ENCODE results near the gene ZNF320.
A peak's percentile ranks its signal among the peaks of the same experiment; 100 is the strongest.
"Not testable (repeated sequence)": the region's sequence is repeated elsewhere in the genome, so short reads cannot be mapped to it uniquely, and the experiment has no call there.

Gene ZNF320

DNA sequence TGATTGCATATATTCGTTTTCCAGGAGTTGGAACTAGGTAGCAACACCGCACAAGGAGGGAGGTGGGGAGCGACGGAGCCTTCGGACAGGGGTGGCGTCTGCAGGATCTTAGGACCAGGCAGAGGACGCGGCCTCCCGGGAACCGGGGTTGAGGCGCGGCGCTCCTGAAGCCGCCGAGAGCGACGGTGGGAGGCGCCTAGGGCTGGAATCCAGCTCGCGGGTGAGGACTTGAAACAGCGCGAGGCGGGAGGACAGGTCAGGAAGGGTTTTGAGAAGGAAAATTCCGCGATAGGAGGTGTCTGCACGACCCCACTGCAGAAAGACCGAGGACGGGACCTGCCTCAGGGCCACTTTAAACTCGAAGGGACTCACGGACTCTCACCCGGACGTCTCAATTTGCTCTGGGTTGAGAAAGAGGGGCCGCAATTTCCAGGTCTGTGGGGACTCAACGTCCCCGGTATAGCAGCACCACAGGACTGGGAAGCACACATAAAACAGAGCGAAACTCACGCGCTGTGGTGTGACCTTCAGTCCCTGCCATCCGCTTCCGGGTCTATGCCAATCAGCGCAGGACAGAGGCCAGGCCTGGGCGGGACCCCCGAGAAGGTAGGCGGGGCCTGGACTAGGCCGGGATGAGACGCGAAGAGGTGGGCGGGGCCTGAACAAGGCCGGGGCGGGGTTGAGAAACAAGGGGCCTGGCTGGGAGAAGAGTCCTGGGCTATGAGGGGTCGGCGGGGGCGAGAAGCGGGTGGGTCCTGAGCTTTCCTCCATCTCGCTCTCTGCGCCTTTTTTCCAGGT is at the start of gene ZNF320:
Gene ZNF320 (minus strand): TSS at position 498 of the 798 bp plus-strand sequence. CDS start 7,380 bp downstream, outside the sequence.
- DNase-seq (ENCODE audit: low read depth in 2 of 2): peak; percentile 75 to 78

- no peak for DNase-seq (ENCODE audit: low read depth in 2 of 2)
Observed at GRCh38 chr19:52946322-52947310, 49.2 kb upstream of the ZNF320 start.

GRCh38 chr19:52945652-52946321 is 48.4 kb upstream of the ZNF320 start:
- DNase-seq (ENCODE audit: low read depth in 2 of 2): no peak

DNA sequence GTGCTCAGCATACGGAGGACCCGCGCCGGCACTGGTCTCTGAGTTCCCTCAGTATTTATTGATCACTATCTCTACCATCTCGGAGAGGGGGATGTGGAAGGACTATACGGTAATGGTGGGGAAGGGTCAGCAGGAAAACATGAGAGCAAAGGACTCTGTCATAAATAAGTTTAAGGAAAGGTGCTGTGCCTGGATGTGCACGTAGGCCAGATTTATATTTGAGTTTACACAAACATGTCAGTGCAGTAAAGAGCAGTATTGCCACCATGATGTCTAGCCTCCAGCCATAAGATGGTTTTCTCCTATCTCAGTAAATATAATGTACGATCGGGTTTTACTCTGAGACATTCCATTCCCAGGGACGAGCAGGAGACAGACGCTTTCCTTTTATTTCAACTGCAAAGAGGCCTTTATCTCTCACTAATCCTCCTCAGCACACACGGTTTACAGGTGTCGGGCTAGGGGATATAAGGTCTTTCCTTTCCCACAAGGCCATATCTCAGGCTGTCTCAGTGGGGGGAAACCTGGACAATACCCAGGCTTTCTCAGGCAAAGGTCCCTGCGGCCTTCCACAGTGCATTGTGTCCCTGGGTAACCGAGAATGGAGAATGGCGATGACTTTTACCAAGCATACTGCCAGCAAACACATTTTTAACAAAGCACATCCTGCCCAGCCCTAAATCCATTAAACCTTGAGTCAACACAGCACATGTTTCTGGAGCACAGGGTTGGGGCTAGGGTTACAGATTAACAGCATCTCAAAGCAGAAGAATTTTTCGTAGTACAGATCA is 47.5 kb upstream of the ZNF320 start:
- DNase-seq (ENCODE audit: low read depth in 2 of 2): not testable (repeated sequence)

GRCh38 chr19:52943884-52944643 is 46.6 kb upstream of the ZNF320 start:
- no peak for DNase-seq (ENCODE audit: low read depth in 2 of 2)

- DNase-seq (ENCODE audit: low read depth in 2 of 2): no peak
Observed at GRCh38 chr19:52943134-52943883, 45.9 kb upstream of the ZNF320 start.

DNA sequence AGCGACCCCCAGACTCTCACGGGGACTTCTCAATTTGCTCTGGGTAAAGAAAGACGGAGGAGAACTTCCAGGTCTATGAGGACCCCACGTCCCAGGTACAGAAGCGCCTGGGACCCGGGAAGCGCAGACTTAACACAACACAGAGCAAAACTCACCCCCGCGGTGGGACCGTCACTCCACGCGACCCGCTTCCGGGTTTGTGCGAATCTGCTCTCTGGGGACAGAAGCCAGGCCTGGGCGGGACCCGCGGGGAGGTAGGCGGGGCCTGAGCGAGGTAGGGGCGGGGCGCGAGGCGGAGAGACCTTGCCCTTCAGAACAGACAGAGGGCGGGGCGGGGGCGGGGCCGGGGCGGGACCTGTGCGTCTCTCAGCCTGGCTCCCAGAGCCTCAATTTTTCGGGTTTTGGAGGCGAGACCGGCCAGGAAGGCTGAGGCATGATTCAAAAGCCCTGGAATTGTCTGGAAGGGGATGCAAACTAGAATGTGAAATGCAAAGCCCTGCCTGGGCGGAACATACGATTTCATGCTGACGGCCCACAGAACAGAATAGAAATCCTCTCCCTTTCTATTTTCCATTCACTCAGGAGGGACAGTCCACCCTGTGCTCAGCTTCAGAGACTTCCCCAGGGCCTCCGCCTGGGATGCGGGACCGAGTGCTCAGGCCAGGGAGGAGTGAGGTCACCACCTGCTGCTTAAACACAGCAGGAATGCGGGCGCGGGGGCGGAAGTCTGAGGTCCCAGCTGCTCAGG is 45.1 kb upstream of the ZNF320 start:
- peak; percentile 84 to 87 for DNase-seq (ENCODE audit: low read depth in 2 of 2)

DNA sequence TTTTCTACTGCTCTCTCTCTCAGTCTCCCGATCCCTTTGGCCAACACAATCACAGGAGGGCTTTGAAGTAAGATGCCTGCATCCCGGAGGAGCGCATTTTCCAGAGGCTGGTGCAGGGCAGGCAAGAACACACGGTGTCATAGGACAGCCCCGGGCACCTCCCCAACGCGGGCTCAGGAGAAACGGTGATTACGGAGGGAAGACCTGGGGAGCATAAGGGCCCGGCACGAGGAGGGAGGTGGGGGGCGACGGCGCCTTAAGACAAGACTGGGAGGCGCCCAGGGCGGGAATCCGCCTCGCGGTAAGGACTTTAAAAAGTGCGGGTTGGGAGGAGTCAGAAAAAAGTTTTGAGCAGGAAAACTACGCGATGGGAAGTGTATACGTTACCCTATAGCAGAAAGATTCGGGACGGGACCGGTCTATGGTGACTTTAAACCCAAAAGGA is 44.5 kb upstream of the ZNF320 start:
- DNase-seq (ENCODE audit: low read depth in 2 of 2): no peak

- not testable (repeated sequence) for DNase-seq (ENCODE audit: low read depth in 2 of 2)
Observed at GRCh38 chr19:52941523-52941922, 44.1 kb upstream of the ZNF320 start.

- not testable (repeated sequence) for DNase-seq (ENCODE audit: low read depth in 2 of 2)
Observed at GRCh38 chr19:52940905-52941304, 43.5 kb upstream of the ZNF320 start.

DNA sequence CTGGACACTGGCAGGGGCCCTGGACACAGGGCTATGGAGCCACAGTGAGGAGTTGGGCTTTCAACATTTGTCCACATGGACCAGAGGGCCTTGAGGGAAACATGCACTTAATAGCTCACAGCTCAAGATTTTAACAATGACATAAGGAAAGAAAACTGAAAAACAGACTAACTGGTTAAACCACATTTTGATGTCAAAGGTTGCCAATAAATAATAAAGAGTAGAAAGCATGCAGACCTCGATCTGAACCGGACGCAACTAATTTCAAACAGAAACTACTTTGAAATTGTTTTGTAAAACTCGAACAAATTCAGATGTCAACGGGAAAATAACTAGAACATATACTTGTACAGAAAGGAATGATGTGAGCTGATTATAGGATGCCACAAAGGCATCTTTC is 41.3 kb upstream of the ZNF320 start:
- no peak for DNase-seq (ENCODE audit: low read depth in 2 of 2)

- DNase-seq (ENCODE audit: low read depth in 2 of 2): no peak
Observed at GRCh38 chr19:52936954-52937325, 39.5 kb upstream of the ZNF320 start.

DNA sequence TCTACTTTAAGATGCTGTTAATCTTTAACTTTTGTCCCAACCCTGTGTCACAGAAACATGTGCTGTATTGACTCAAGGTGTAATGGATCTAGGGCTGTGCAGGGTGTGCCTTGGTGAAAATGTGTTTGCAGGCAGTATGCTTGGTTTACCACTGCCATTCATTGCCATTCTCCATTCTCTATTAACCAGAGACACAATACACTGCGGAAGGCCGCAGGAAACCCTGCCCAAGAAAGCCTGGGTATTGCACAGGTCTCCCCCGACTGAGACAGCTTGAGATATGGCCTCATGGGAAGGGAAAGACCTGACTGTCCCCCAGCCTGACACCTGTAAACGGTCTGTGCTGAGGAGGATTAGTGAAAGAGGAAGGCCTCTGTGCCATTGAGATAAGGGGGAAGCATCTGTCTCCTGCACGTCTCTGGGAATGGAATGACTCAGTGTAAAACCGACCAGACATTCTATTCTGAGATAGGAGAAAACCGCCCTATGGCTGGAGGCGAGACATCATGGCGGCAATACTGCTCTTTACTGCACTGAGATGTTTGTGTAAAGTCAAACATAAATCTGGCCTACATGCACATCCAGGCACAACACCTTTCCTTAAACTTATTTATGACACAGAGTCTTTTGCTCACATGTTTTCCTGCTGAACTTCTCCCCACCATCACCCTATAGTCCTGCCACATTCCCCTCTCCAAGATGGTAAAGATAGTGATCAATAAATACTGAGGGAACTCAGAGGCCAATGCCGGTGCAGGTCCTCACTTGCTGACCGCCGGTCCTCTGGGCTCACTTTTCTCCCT is 38.9 kb upstream of the ZNF320 start:
- DNase-seq (ENCODE audit: low read depth in 2 of 2): no peak

DNA sequence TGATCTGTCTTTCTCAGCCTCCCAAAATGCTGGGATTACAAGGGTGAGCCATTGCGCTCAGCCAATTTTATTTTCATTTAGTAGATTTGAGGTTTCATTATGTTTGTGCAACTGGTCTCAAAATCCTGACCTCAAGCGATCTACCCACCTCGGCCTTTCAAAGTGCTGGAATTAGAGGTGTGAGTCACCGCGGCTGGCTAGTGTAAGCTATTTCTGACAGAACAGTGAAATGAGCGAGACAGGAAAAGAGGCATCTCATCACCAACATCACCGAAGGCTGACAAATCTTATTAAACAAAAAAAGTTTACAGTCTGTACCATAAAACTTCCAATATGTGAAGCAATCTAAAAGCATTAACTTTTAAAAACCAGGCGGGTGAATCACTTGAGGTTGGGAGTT is 38.0 kb upstream of the ZNF320 start:
- DNase-seq (ENCODE audit: low read depth in 2 of 2): no peak

GRCh38 chr19:52924641-52925040 is 27.2 kb upstream of the ZNF320 start:
- not testable (repeated sequence) for DNase-seq (ENCODE audit: low read depth in 2 of 2)

DNA sequence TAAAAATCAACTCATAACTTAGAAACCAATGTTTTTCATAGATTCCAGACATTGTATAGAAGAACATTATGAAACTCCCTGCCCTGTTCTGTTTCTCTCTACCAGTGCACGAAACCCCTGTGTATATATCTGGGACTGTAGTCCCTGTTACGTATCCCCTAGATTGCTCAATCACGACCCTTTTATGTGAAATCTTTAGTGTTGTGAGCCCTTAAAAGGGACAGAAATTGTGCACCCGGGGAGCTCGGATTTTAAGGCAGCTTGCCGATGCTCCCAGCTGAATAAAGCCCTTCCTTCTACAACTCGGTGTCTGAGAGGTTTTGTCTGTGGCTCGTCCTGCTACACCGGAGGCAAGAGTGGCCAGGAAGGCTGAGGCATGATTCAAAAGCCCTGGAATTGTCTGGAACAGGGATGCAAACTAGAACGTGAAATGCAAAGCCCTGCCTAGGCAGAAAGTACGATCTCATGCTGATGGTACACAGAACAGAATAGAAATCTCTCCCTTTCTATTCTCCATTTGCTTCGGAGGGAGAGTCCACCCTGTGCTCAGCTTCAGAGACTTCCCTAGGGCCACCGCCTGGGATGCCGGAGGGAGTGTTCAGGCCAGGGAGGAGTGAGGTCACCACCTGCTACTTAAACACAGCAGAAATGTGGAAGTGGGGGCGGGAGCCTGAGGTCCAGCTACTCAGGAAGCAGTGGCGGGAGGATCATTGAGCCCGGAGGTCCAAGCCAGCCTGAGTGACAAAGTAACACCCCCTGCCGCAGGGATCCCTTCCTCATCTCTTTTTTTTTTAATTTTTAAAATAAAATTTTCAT is 26.6 kb upstream of the ZNF320 start:
- no peak for DNase-seq (ENCODE audit: low read depth in 2 of 2)

Data from stimulated activated CD4-positive, alpha-beta T cell treated with anti-CD3 and anti-CD28 coated beads, Interleukin-12 subunit alpha, Interleukin-12 subunit beta, amount 100 ng/mL, for 24 hours (primary cell).